Loucy (cell line): ENCODE data around the gene HOXD8.

Experiments
- H2AFZ ChIP-seq: fragments of 200-600 bp; sonication (generic); 2 replicates; pipeline ENCODE4 v1.6.0; 2016; ENCODE audit warnings: antibody characterized with exemption, mild to moderate bottlenecking, low read length, moderate library complexity
- H3F3A ChIP-seq: fragments of 200-600 bp; 2 replicates; pipeline ENCODE4 v1.6.0; 2016; ENCODE audit warnings: antibody characterized with exemption, low read depth, mild to moderate bottlenecking
- H3K27me3 ChIP-seq: fragments of 200-600 bp; sonication (generic); 2 replicates; pipeline ENCODE4 v1.6.1; 2014; ENCODE audit warnings: low read length, mild to moderate bottlenecking; ENCODE audit not compliant: insufficient read depth, poor library complexity, severe bottlenecking
- H3K36me3 ChIP-seq: fragments of 200-600 bp; sonication (generic); 2 replicates; pipeline ENCODE4 v1.6.1; 2016; ENCODE audit warnings: low read length; ENCODE audit not compliant: insufficient read depth
- H3K4me1 ChIP-seq: fragments of 200-600 bp; sonication (generic); 2 replicates; pipeline ENCODE4 v1.5.1; 2014; ENCODE audit warnings: low read length, mild to moderate bottlenecking; ENCODE audit not compliant: insufficient read depth, poor library complexity, severe bottlenecking
- H3K4me2 ChIP-seq: fragments of 200-600 bp; sonication (generic); 2 replicates; pipeline ENCODE4 v1.6.0; 2014; ENCODE audit warnings: antibody characterized with exemption, low read length, low read depth, mild to moderate bottlenecking; ENCODE audit not compliant: poor library complexity, severe bottlenecking
- H3K4me3 ChIP-seq: fragments of 200-600 bp; sonication (generic); 2 replicates; pipeline ENCODE4 v1.5.1; 2014; ENCODE audit warnings: low read length, mild to moderate bottlenecking, mixed read lengths; ENCODE audit not compliant: poor library complexity, severe bottlenecking
- H3K79me2 ChIP-seq: fragments of 200-600 bp; sonication (generic); 2 replicates; pipeline ENCODE4 v1.6.1; 2014; ENCODE audit warnings: low read length; ENCODE audit not compliant: insufficient read depth
- H3K9ac ChIP-seq: fragments of 200-600 bp; sonication (generic); 2 replicates; pipeline ENCODE4 v1.6.0; 2014; ENCODE audit warnings: mild to moderate bottlenecking, low read depth, low read length, moderate library complexity; ENCODE audit not compliant: poor library complexity, severe bottlenecking
- H3K9me2 ChIP-seq: fragments of 200-600 bp; sonication (generic); replicated peaks from 2 replicates; pipeline ENCODE4 v1.6.1; 2016; ENCODE audit warnings: low read depth, low read length, mixed read lengths
- H3K9me3 ChIP-seq: fragments of 200-600 bp; sonication (generic); 2 replicates; pipeline ENCODE4 v1.6.1; 2014; ENCODE audit warnings: mild to moderate bottlenecking, antibody characterized with exemption, low read length, low read depth; ENCODE audit not compliant: insufficient read depth
- H4K20me1 ChIP-seq: fragments of 200-600 bp; sonication (generic); 2 replicates; pipeline ENCODE4 v1.6.0; 2014; ENCODE audit warnings: antibody characterized with exemption, low read length, mild to moderate bottlenecking; ENCODE audit not compliant: insufficient read depth, poor library complexity, severe bottlenecking
- CTCF ChIP-seq: fragments of 200-600 bp; sonication (generic); conservative IDR thresholded peaks from 2 replicates; pipeline ENCODE4 v1.5.1; 2014; ENCODE audit warnings: mild to moderate bottlenecking, antibody characterized with exemption, low read length
- EZH2phosphoT487 ChIP-seq: fragments of 200-600 bp; IDR thresholded peaks from 2 replicates; pipeline ENCODE4 v1.6.1; 2018; ENCODE audit warnings: antibody characterized with exemption, mild to moderate bottlenecking, moderate library complexity, borderline replicate concordance

HOXD8 gene

GRCh38 chr2:176088048-176088936 lies 41.2 kb upstream of the HOXD8 start:
- H3K4me2 ChIP-seq = no peak overlapping the region
- H3K79me2 ChIP-seq = no peaks in the 10 kb centered on the region
- H3K27me3 ChIP-seq = no peaks in the 10 kb centered on the region
- no peaks in the 10 kb centered on the region for H3K9me3 ChIP-seq
- H4K20me1 ChIP-seq = no peaks in the 10 kb centered on the region
- no peak overlapping the region for H3K4me3 ChIP-seq
- TF ChIP-seq CTCF = no peak; the same call in 1 of the 2 replicates
- no peak for TF ChIP-seq EZH2phosphoT487
- no peaks in the 10 kb centered on the region for H3F3A ChIP-seq
- no peak overlapping the region for H2AFZ ChIP-seq
- H3K9ac ChIP-seq = no peak overlapping the region
- H3K4me1 ChIP-seq = no peaks in the 10 kb centered on the region
- H3K9me2 ChIP-seq = no peaks in the 10 kb centered on the region
- no peaks in the 10 kb centered on the region for H3K36me3 ChIP-seq

- H3K4me3 ChIP-seq = no peak overlapping the region
- no peak overlapping the region for H3K9ac ChIP-seq
- no peak for TF ChIP-seq CTCF
- no peak for TF ChIP-seq EZH2phosphoT487
- no peaks in the 10 kb centered on the region for H3F3A ChIP-seq
- H3K36me3 ChIP-seq = no peaks in the 10 kb centered on the region
- no peaks in the 10 kb centered on the region for H3K79me2 ChIP-seq
- no peaks in the 10 kb centered on the region for H3K9me3 ChIP-seq
- no peak overlapping the region for H2AFZ ChIP-seq
- H3K9me2 ChIP-seq = no peaks in the 10 kb centered on the region
- H3K4me1 ChIP-seq = no peaks in the 10 kb centered on the region
- no peaks in the 10 kb centered on the region for H4K20me1 ChIP-seq
- no peak overlapping the region for H3K4me2 ChIP-seq
- no peaks in the 10 kb centered on the region for H3K27me3 ChIP-seq
These were observed 40.3 kb upstream of the HOXD8 start for GRCh38 chr2:176088937-176089842.

- H3K27me3 ChIP-seq = no peaks in the 10 kb centered on the region
- TF ChIP-seq CTCF = no peak
- no peak for TF ChIP-seq EZH2phosphoT487
These were observed 39.6 kb upstream of the HOXD8 start for GRCh38 chr2:176089843-176090395.

More at GRCh38 chr2:176089843-176090395, 39.6 kb upstream of the HOXD8 start:
- Histone ChIP-seq H3K4me2 (no peak overlapping the region), H2AFZ (no peak overlapping the region), H3K9ac (no peak overlapping the region), H3F3A (no peaks in the 10 kb centered on the region), H3K4me1 (no peaks in the 10 kb centered on the region), H3K9me2 (no peaks in the 10 kb centered on the region), H3K36me3 (no peaks in the 10 kb centered on the region), H4K20me1 (no peaks in the 10 kb centered on the region), H3K9me3 (no peaks in the 10 kb centered on the region), H3K79me2 (no peaks in the 10 kb centered on the region), H3K4me3 (no peak overlapping the region)
